Neural progenitor cell (in vitro differentiated cells): ENCODE results near the gene FHOD1. TPM values are rescaled to one million over a fixed set of nuclear protein-coding genes. Genes with fewer than 3 reads are reported as not detected.

Experiments used
- DNase-seq: peaks from one replicate; pipeline ENCODE4 v3.0.0-alpha.2; 2016; ENCODE audit warnings: low spot score
- H2AFZ ChIP-seq: fragments of 200-600 bp; sonication (generic); replicated peaks from 2 replicates; pipeline ENCODE4 v1.6.1; 2016; ENCODE audit warnings: antibody characterized with exemption
- H3F3A ChIP-seq: fragments of 200-600 bp; sonication (generic); 2 replicates; pipeline ENCODE4 v1.6.1; 2016; ENCODE audit warnings: antibody characterized with exemption, low read depth
- H3K27ac ChIP-seq: fragments of 200-600 bp; sonication (generic); 2 replicates; pipeline ENCODE4 v1.5.1; 2016; ENCODE audit warnings: mild to moderate bottlenecking
- H3K27me3 ChIP-seq: fragments of 200-600 bp; sonication (generic); 2 replicates; pipeline ENCODE4 v1.6.1; 2016; ENCODE audit warnings: mild to moderate bottlenecking, moderate library complexity
- H3K36me3 ChIP-seq: fragments of 200-600 bp; sonication (generic); 2 replicates; pipeline ENCODE4 v1.5.1; 2016
- H3K4me1 ChIP-seq: fragments of 200-600 bp; sonication (generic); 2 replicates; pipeline ENCODE4 v1.6.1; 2016; ENCODE audit warnings: mixed run types
- H3K4me2 ChIP-seq: fragments of 200-600 bp; sonication (generic); 2 replicates; pipeline ENCODE4 v1.6.1; 2016
- H3K4me3 ChIP-seq: fragments of 200-600 bp; sonication (generic); 2 replicates; pipeline ENCODE4 v1.5.1; 2016
- H3K79me2 ChIP-seq: fragments of 200-600 bp; sonication (generic); 2 replicates; pipeline ENCODE4 v1.6.1; 2016; ENCODE audit warnings: low read depth
- H3K9ac ChIP-seq: fragments of 200-600 bp; sonication (generic); 2 replicates; pipeline ENCODE4 v1.6.1; 2016
- H3K9me3 ChIP-seq: fragments of 200-600 bp; sonication (generic); 2 replicates; pipeline ENCODE4 v1.5.1; 2016; ENCODE audit warnings: low read depth
- H4K20me1 ChIP-seq: fragments of 200-600 bp; sonication (generic); 2 replicates; pipeline ENCODE4 v1.6.1; 2016; ENCODE audit warnings: low read depth
- H3K27ac Mint-ChIP-seq: 3 replicates; pipeline ENCODE4 v1.8.0; 2021; ENCODE audit warnings: mixed read lengths
- H3K27me3 Mint-ChIP-seq: 2 replicates; pipeline ENCODE4 v1.8.0; 2022; ENCODE audit warnings: low read depth, mild to moderate bottlenecking, inconsistent platforms, moderate library complexity, mixed read lengths; ENCODE audit not compliant: insufficient read depth
- H3K36me3 Mint-ChIP-seq: 3 replicates; pipeline ENCODE4 v1.8.0; 2021; ENCODE audit warnings: mixed read lengths
- H3K4me1 Mint-ChIP-seq: 3 replicates; pipeline ENCODE4 v1.8.0; 2021; ENCODE audit warnings: mixed read lengths
- H3K4me3 Mint-ChIP-seq: 3 replicates; pipeline ENCODE4 v1.8.0; 2021; ENCODE audit warnings: mild to moderate bottlenecking, moderate library complexity, mixed read lengths
- H3K9me3 Mint-ChIP-seq: 3 replicates; pipeline ENCODE4 v1.8.0; 2020; ENCODE audit warnings: mixed read lengths
- CTCF ChIP-seq: fragments of 200-600 bp; sonication (generic); IDR thresholded peaks from 2 replicates; pipeline ENCODE4 v1.5.1; 2017; ENCODE audit warnings: antibody characterized with exemption, mild to moderate bottlenecking
- EZH2 ChIP-seq: fragments of 200-600 bp; sonication (generic); IDR thresholded peaks from 2 replicates; pipeline ENCODE4 v1.6.1; 2017; ENCODE audit warnings: antibody characterized with exemption, mild to moderate bottlenecking, moderate library complexity
- EZH2phosphoT487 ChIP-seq: fragments of 200-600 bp; sonication (generic); IDR thresholded peaks from 2 replicates; pipeline ENCODE4 v1.6.1; 2017; ENCODE audit warnings: antibody characterized with exemption
- total RNA-seq: library from RNA; depleted of rRNA; stranded (reverse); fragments of >200 nt; gene quantifications from 2 replicates; pipeline ENCODE4 v1.2.3, GENCODE V29; 2015; ENCODE audit warnings: low replicate concordance

FHOD1 gene
- total RNA-seq, 1 donor from 2014 or later, result 5.5 TPM

- Mint-ChIP-seq H3K27ac (no peak overlapping the region), H3K27me3 (peaks cover 14% of the 10 kb centered on the region), H3K4me3 (peak overlapping the region; percentile 71), H3K9me3 (no peaks in the 10 kb centered on the region), H3K36me3 (no peaks in the 10 kb centered on the region), H3K4me1 (peaks cover 11% of the 10 kb centered on the region)
- DNase-seq, result no peak
- H3K36me3 ChIP-seq, result no peaks in the 10 kb centered on the region
- H3K79me2 ChIP-seq, result peaks cover 11% of the 10 kb centered on the region
- no peaks in the 10 kb centered on the region for H3K9me3 ChIP-seq
- no peak overlapping the region for H2AFZ ChIP-seq
- peaks cover 15% of the 10 kb centered on the region for H3F3A ChIP-seq
- H3K9ac ChIP-seq, result no peak overlapping the region
- H3K4me2 ChIP-seq, result no peak overlapping the region
- no peak overlapping the region for H3K4me3 ChIP-seq
- H3K27ac ChIP-seq, result no peak overlapping the region
- peaks cover 33% of the 10 kb centered on the region for H3K27me3 ChIP-seq
- peaks cover 23% of the 10 kb centered on the region for H4K20me1 ChIP-seq
- TF ChIP-seq EZH2phosphoT487 (no peak), EZH2 (no peak), CTCF (no peak)
- peaks cover 12% of the 10 kb centered on the region for H3K4me1 ChIP-seq
These were observed 60.7 kb downstream of the FHOD1 start for GRCh38 chr16:67186550-67186950.

- Histone ChIP-seq H3K9me3 (no peaks in the 10 kb centered on the region), H3K9ac (no peak overlapping the region), H3K27ac (no peak overlapping the region), H3K79me2 (peaks cover 11% of the 10 kb centered on the region), H3K4me1 (peaks cover 12% of the 10 kb centered on the region), H2AFZ (no peak overlapping the region), H3K27me3 (peaks cover 33% of the 10 kb centered on the region), H3K36me3 (no peaks in the 10 kb centered on the region), H3K4me3 (no peak overlapping the region), H3K4me2 (no peak overlapping the region), H3F3A (peaks cover 15% of the 10 kb centered on the region), H4K20me1 (peaks cover 23% of the 10 kb centered on the region)
- Mint-ChIP-seq H3K27ac (no peak overlapping the region), H3K36me3 (no peaks in the 10 kb centered on the region), H3K9me3 (no peaks in the 10 kb centered on the region), H3K27me3 (peaks cover 14% of the 10 kb centered on the region), H3K4me3 (peak overlapping the region; percentile 92), H3K4me1 (peaks cover 9% of the 10 kb centered on the region)
- TF ChIP-seq EZH2, result no peak
- TF ChIP-seq CTCF, result no peak
- no peak for TF ChIP-seq EZH2phosphoT487
- DNase-seq, result no peak
These were observed 61.6 kb downstream of the FHOD1 start for GRCh38 chr16:67185651-67186134.

- H3K27ac ChIP-seq, result no peak overlapping the region
- Mint-ChIP-seq H3K27me3 (peaks cover 14% of the 10 kb centered on the region), H3K27ac (peak overlapping the region; percentile 88), H3K36me3 (no peaks in the 10 kb centered on the region), H3K9me3 (no peaks in the 10 kb centered on the region), H3K4me1 (peaks cover 9% of the 10 kb centered on the region), H3K4me3 (peak overlapping the region; percentile 92)
- no peaks in the 10 kb centered on the region for H3K36me3 ChIP-seq
- peaks cover 33% of the 10 kb centered on the region for H3K27me3 ChIP-seq
- TF ChIP-seq EZH2phosphoT487 (no peak), EZH2 (peak; percentile 59), CTCF (peak; percentile 83)
- H3K79me2 ChIP-seq, result peaks cover 11% of the 10 kb centered on the region
- H2AFZ ChIP-seq, result no peak overlapping the region
- DNase-seq, result peak; percentile 94
- H3K4me2 ChIP-seq, result peak overlapping the region; percentile 96
- peaks cover 15% of the 10 kb centered on the region for H3F3A ChIP-seq
- H3K9me3 ChIP-seq, result no peaks in the 10 kb centered on the region
- H3K4me1 ChIP-seq, result peaks cover 12% of the 10 kb centered on the region
- no peak overlapping the region for H3K4me3 ChIP-seq
- H4K20me1 ChIP-seq, result peaks cover 29% of the 10 kb centered on the region
- H3K9ac ChIP-seq, result no peak overlapping the region
These were observed 62.2 kb downstream of the FHOD1 start for GRCh38 chr16:67184995-67185650.
